Activated naive CD4-positive, alpha-beta T cell (primary cell): ENCODE results near the gene ELOVL1.
A peak's percentile ranks its signal among the peaks of the same experiment; 100 is the strongest.

Experiments
- DNase-seq, 4 experiments: peaks; one replicate each; lab custom pipeline; 2025; lab: John Stamatoyannopoulos, UW

ELOVL1 gene

GRCh38 chr1:43354936-43355335, 12.9 kb downstream of the ELOVL1 start:
- no peak for DNase-seq

- no peak for DNase-seq
These were observed 13.3 kb downstream of the ELOVL1 start for GRCh38 chr1:43354471-43354870.

- no peak for DNase-seq
These were observed 14.9 kb downstream of the ELOVL1 start for GRCh38 chr1:43352881-43353280.

GRCh38 chr1:43352351-43352705, 15.5 kb downstream of the ELOVL1 start:
- DNase-seq, result no peak

- DNase-seq, result no peak
These were observed 16.1 kb downstream of the ELOVL1 start for GRCh38 chr1:43351421-43352350.

- DNase-seq, result no peak
These were observed 16.8 kb downstream of the ELOVL1 start for GRCh38 chr1:43350976-43351375.

GRCh38 chr1:43349594-43350306, 18.1 kb downstream of the ELOVL1 start:
- no peak for DNase-seq

GRCh38 chr1:43348809-43349593, 18.8 kb downstream of the ELOVL1 start:
- peak in 2 of 4 experiments; percentile 11 to 50 for DNase-seq

- DNase-seq, result no peak
These were observed 19.4 kb downstream of the ELOVL1 start for GRCh38 chr1:43348343-43348808.

- no peak for DNase-seq
These were observed 21.2 kb downstream of the ELOVL1 start for GRCh38 chr1:43346636-43347035.

GRCh38 chr1:43345120-43345519, 22.7 kb downstream of the ELOVL1 start:
- no peak for DNase-seq

GRCh38 chr1:43344267-43344850, 23.5 kb downstream of the ELOVL1 start:
- no peak for DNase-seq

GRCh38 chr1:43340559-43340958, 27.3 kb downstream of the ELOVL1 start:
- no peak for DNase-seq

GRCh38 chr1:43339584-43340232, 28.1 kb downstream of the ELOVL1 start:
- DNase-seq, result no peak

GRCh38 chr1:43338001-43338400, 29.8 kb downstream of the ELOVL1 start:
- DNase-seq, result no peak

- no peak for DNase-seq
These were observed 30.2 kb downstream of the ELOVL1 start, which contains the start of gene MPL for GRCh38 chr1:43337588-43337987. TSS of gene MPL (plus strand) at chr1:43337818. CDS start at chr1:43337849, 31 bp downstream.

GRCh38 chr1:43334453-43335205, 33.2 kb downstream of the ELOVL1 start:
- no peak for DNase-seq

GRCh38 chr1:43331688-43332087, 36.1 kb downstream of the ELOVL1 start:
- DNase-seq, result no peak

GRCh38 chr1:43329995-43330751, 37.6 kb downstream of the ELOVL1 start:
- no peak for DNase-seq
